CD4-positive, CD25-positive, alpha-beta regulatory T cell (primary cell): ENCODE data around the gene CMIP. TPM values are rescaled to one million over a fixed set of nuclear protein-coding genes. Genes with fewer than 3 reads are reported as not detected.

Experiments used
- ATAC-seq, 2 donors: fragments of 150-1000 bp; cut with Tn5 transposase; one replicate each; pipeline ENCODE4 v1.10.0; 2021; ENCODE audit warnings: low read depth in 2 of 2, moderate number of reproducible peaks in 2 of 2, moderate library complexity in 1 of 2
- DNase-seq, 3 donors: peaks; one replicate each; pipeline versions ENCODE4 v3.0.0 to v3.0.0-alpha.2; 2012 to 2022; ENCODE audit warnings: mixed read lengths in 1 of 3
- H3K27ac ChIP-seq: one replicate; pipeline ENCODE4 v1.7.0; 2013; ENCODE audit warnings: mild to moderate bottlenecking, low read length; ENCODE audit not compliant: insufficient read depth, poor library complexity, severe bottlenecking
- H3K27me3 ChIP-seq: one replicate; pipeline ENCODE4 v1.7.0; 2013; ENCODE audit warnings: low read length; ENCODE audit not compliant: control insufficient read depth, insufficient read depth
- H3K36me3 ChIP-seq: one replicate; pipeline ENCODE4 v1.7.0; 2013; ENCODE audit warnings: mild to moderate bottlenecking, low read length, moderate library complexity; ENCODE audit not compliant: control insufficient read depth, insufficient read depth
- H3K4me1 ChIP-seq: 2 replicates; pipeline ENCODE4 v1.7.0; 2013; ENCODE audit warnings: mild to moderate bottlenecking, low read length; ENCODE audit not compliant: insufficient read depth, control insufficient read depth, poor library complexity, severe bottlenecking
- H3K4me3 ChIP-seq: one replicate; pipeline ENCODE4 v1.7.0; 2013; ENCODE audit warnings: low read depth, mild to moderate bottlenecking, low read length, moderate library complexity
- H3K9me3 ChIP-seq, 2 experiments: 1 replicate in 1 of 2; 2 replicates in 1 of 2; pipeline ENCODE4 v1.7.0; 2013; ENCODE audit warnings: low read length in 2 of 2, mild to moderate bottlenecking in 1 of 2, moderate library complexity in 1 of 2; ENCODE audit not compliant: control insufficient read depth in 2 of 2
- H3K27ac Mint-ChIP-seq, 3 donors: one replicate each; pipeline ENCODE4 v1.8.0; 2020 to 2022; ENCODE audit warnings: mild to moderate bottlenecking in 3 of 3, mixed read lengths in 3 of 3, moderate library complexity in 2 of 3
- H3K27me3 Mint-ChIP-seq: one replicate; pipeline ENCODE4 v1.8.0; 2022; ENCODE audit warnings: mild to moderate bottlenecking, mixed read lengths
- H3K36me3 Mint-ChIP-seq: one replicate; pipeline ENCODE4 v1.8.0; 2020; ENCODE audit warnings: mixed read lengths
- H3K4me1 Mint-ChIP-seq, 4 donors: one replicate each; pipeline ENCODE4 v1.8.0; 2020 to 2022; ENCODE audit warnings: mixed read lengths in 4 of 4, mild to moderate bottlenecking in 1 of 4
- H3K4me3 Mint-ChIP-seq, 4 donors: one replicate each; pipeline ENCODE4 v1.8.0; 2020 to 2022; ENCODE audit warnings: mild to moderate bottlenecking in 4 of 4, mixed read lengths in 4 of 4, moderate library complexity in 3 of 4
- H3K9me3 Mint-ChIP-seq, 7 donors: one replicate each; pipeline ENCODE4 v1.8.0; 2020 to 2022; ENCODE audit warnings: mixed read lengths in 7 of 7, mild to moderate bottlenecking in 3 of 7, moderate library complexity in 2 of 7
- polyA plus RNA-seq, 4 donors: library from polyadenylated mRNA; unstranded; fragments of 300-500 nt; fragmentation: Illumina TruSeq; gene quantifications; one replicate each; pipeline ENCODE4 v1.2.3, GENCODE V29; 2021
- total RNA-seq: library from RNA; stranded (reverse); gene quantifications from one replicate; pipeline ENCODE4 v1.2.3, GENCODE V29; 2022

Gene CMIP
- total and polyA plus RNA-seq, 5 donors from 2014 or later: 0.21 to 49.7 (median 0.94) TPM

GRCh38 chr16:81642943-81643342 is 198.3 kb downstream of the CMIP start:
- DNase-seq (no peak), ATAC-seq (no peak)
- Histone ChIP-seq H3K4me3 (no peak overlapping the region), H3K4me1 (no peaks in the 10 kb centered on the region), H3K27me3 (no peaks in the 10 kb centered on the region), H3K9me3 (no peaks in the 10 kb centered on the region), H3K27ac (no peak overlapping the region), H3K36me3 (peaks cover 3% of the 10 kb centered on the region)
- Mint-ChIP-seq H3K27ac (no peak overlapping the region), H3K36me3 (peaks cover 6% of the 10 kb centered on the region), H3K9me3 (no peaks in the 10 kb centered on the region), H3K27me3 (no peaks in the 10 kb centered on the region), H3K4me3 (no peak overlapping the region), H3K4me1 (peaks cover 0 to 12% (median 3%) of the 10 kb centered on the region in 4 donors)

DNA sequence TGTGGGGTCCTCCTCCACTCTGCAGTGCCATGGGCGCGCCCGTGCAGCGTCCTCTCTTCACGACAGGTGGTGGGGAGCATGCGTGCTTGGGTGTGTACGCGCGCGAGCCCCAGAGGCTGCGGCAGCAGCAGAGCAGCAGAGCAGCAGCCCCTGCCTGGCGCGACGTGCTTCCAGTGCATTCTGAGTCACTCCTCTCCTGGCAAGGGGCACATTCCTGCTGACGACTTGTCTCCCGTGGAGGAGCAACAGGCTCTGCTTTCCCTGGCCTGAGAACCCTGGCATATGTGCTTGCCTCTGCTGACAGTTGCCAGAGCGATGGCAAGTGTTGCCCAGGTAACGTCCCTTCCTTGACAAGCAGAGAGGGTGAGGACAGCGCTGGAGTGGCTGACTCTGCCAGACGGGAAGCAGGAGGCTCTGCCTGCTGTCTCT is 200.7 kb downstream of the CMIP start:
- no peaks in the 10 kb centered on the region for H3K9me3 ChIP-seq
- no peaks in the 10 kb centered on the region for H3K27me3 ChIP-seq
- H3K27ac ChIP-seq: no peak overlapping the region
- peaks cover 3% of the 10 kb centered on the region for H3K36me3 ChIP-seq
- DNase-seq (no peak), ATAC-seq (no peak)
- H3K9me3 Mint-ChIP-seq: no peaks in the 10 kb centered on the region
- no peaks in the 10 kb centered on the region for H3K4me1 ChIP-seq
- peaks cover 9% of the 10 kb centered on the region for H3K36me3 Mint-ChIP-seq
- H3K27ac Mint-ChIP-seq: no peak overlapping the region
- H3K27me3 Mint-ChIP-seq: no peaks in the 10 kb centered on the region
- H3K4me3 ChIP-seq: no peak overlapping the region
- H3K4me1 Mint-ChIP-seq: peaks cover 0 to 22% (median 7%) of the 10 kb centered on the region in 4 donors
- no peak overlapping the region for H3K4me3 Mint-ChIP-seq

GRCh38 chr16:81645925-81646324 is 201.3 kb downstream of the CMIP start:
- Histone ChIP-seq H3K27me3 (no peaks in the 10 kb centered on the region), H3K4me1 (no peaks in the 10 kb centered on the region), H3K36me3 (peaks cover 3% of the 10 kb centered on the region), H3K9me3 (no peaks in the 10 kb centered on the region), H3K4me3 (no peak overlapping the region), H3K27ac (no peak overlapping the region)
- ATAC-seq (no peak), DNase-seq (no peak)
- Mint-ChIP-seq H3K4me1 (peaks cover 0 to 24% (median 7%) of the 10 kb centered on the region in 4 donors), H3K36me3 (peaks cover 9% of the 10 kb centered on the region), H3K27me3 (no peaks in the 10 kb centered on the region), H3K4me3 (no peak overlapping the region), H3K9me3 (no peaks in the 10 kb centered on the region), H3K27ac (peak overlapping the region in 1 of 3 donors; percentile 78)

DNA sequence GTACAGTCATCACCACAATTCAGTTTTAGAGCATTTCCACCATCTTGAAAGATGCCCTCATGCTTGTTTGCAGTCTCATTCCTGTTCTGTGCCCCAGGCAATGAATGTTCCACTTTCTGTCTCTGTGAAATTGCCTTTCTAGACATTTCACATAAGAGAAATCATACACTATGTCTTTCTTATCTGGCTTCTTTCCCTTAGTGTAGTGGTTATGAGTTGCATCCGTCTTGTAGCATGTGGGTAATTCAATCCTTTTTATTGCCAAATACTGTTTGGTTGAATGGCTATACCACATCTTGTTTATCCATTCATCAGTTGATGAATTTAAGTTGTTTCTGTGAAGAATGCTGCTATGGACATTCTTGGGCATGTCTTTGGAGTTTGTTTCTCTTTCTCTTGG is 202.0 kb downstream of the CMIP start:
- no peak overlapping the region for H3K27ac Mint-ChIP-seq
- H3K36me3 Mint-ChIP-seq: peaks cover 9% of the 10 kb centered on the region

DNA sequence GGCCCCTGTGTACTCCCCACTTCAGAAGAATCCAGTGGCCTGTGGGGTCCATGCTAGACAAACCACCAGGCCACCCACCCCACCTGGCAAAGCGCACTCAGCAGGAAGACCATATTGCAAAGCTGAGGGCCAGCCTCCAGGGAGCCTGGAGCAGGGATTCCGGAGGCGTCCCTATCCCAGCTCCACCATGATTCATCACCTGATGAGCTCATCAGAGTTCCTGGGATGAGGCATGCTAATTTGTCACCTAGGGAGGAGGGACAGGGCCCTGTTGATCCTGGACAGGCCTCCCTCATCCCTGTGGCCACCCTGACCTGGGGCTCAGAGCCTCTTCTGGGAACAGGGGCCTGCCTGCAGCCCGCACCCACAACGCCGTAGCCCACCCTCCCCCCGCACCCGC is 202.9 kb downstream of the CMIP start:
- Histone ChIP-seq H3K9me3 (no peaks in the 10 kb centered on the region), H3K27ac (no peak overlapping the region), H3K36me3 (peaks cover 10% of the 10 kb centered on the region), H3K4me1 (no peaks in the 10 kb centered on the region), H3K27me3 (no peaks in the 10 kb centered on the region), H3K4me3 (no peak overlapping the region)
- ATAC-seq (no peak), DNase-seq (no peak)
- H3K27ac Mint-ChIP-seq: peak overlapping the region in 1 of 3 donors; percentile 43
- no peaks in the 10 kb centered on the region for H3K27me3 Mint-ChIP-seq
- peaks cover 0 to 24% (median 7%) of the 10 kb centered on the region in 4 donors for H3K4me1 Mint-ChIP-seq
- no peaks in the 10 kb centered on the region for H3K9me3 Mint-ChIP-seq
- H3K36me3 Mint-ChIP-seq: peaks cover 16% of the 10 kb centered on the region
- no peak overlapping the region for H3K4me3 Mint-ChIP-seq

More for the DNA sequence above, 202.0 kb downstream of the CMIP start:
- H3K4me1 Mint-ChIP-seq: peaks cover 0 to 24% (median 7%) of the 10 kb centered on the region in 4 donors
- Histone ChIP-seq H3K9me3 (no peaks in the 10 kb centered on the region), H3K4me3 (no peak overlapping the region), H3K36me3 (peaks cover 3% of the 10 kb centered on the region), H3K4me1 (no peaks in the 10 kb centered on the region), H3K27me3 (no peaks in the 10 kb centered on the region), H3K27ac (no peak overlapping the region)
- no peaks in the 10 kb centered on the region for H3K27me3 Mint-ChIP-seq
- DNase-seq: no peak
- ATAC-seq: no peak
- no peaks in the 10 kb centered on the region for H3K9me3 Mint-ChIP-seq
- no peak overlapping the region for H3K4me3 Mint-ChIP-seq

DNA sequence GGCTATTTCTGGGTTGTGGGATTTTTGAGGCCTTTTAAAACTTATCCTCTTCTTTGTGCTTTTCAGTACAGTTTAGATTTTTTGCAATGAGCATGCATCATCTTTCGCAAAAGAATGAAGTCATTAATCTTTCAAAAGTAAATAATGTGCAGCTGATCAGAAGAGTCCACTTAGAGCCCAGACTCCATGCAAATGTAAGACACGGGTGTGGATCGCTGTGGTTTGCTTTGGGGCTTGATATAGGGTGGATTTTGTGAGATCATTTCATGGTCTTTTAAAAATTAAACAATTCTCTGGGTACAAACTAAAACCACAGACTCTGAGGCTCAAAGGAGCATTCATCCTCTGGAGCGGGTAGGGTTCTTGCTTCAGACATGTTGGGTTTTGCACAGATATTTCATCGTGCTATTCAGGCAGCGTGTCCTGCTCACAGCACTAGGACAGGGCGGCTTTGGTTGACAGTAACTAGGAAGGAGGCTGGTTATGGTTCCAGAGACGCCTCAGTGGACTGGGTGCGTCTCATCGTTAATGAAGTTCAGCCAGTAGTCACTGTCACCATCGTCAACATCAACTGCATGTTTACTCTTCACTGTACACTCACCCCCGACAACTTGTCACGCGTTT is 205.1 kb downstream of the CMIP start:
- Histone ChIP-seq H3K36me3 (peaks cover 21% of the 10 kb centered on the region), H3K4me3 (no peak overlapping the region), H3K4me1 (no peaks in the 10 kb centered on the region), H3K27ac (no peak overlapping the region), H3K27me3 (no peaks in the 10 kb centered on the region), H3K9me3 (no peaks in the 10 kb centered on the region)
- H3K36me3 Mint-ChIP-seq: peaks cover 18% of the 10 kb centered on the region
- DNase-seq: no peak
- peaks cover 0 to 16% (median 6%) of the 10 kb centered on the region in 4 donors for H3K4me1 Mint-ChIP-seq
- H3K27me3 Mint-ChIP-seq: no peaks in the 10 kb centered on the region
- peak overlapping the region in 2 of 3 donors; percentile 41 to 43 for H3K27ac Mint-ChIP-seq
- no peaks in the 10 kb centered on the region for H3K9me3 Mint-ChIP-seq
- H3K4me3 Mint-ChIP-seq: no peak overlapping the region
- no peak for ATAC-seq

- Histone ChIP-seq H3K4me1 (no peaks in the 10 kb centered on the region), H3K27ac (no peak overlapping the region), H3K36me3 (peaks cover 26% of the 10 kb centered on the region), H3K4me3 (no peak overlapping the region), H3K27me3 (no peaks in the 10 kb centered on the region), H3K9me3 (no peaks in the 10 kb centered on the region)
- no peaks in the 10 kb centered on the region for H3K9me3 Mint-ChIP-seq
- no peaks in the 10 kb centered on the region for H3K27me3 Mint-ChIP-seq
- peak overlapping the region in 2 of 3 donors; percentile 41 to 43 for H3K27ac Mint-ChIP-seq
- H3K36me3 Mint-ChIP-seq: peaks cover 23% of the 10 kb centered on the region
- DNase-seq (no peak), ATAC-seq (no peak)
- no peak overlapping the region for H3K4me3 Mint-ChIP-seq
- H3K4me1 Mint-ChIP-seq: peaks cover 0 to 17% (median 6%) of the 10 kb centered on the region in 4 donors
Measured at GRCh38 chr16:81650281-81650680, 205.7 kb downstream of the CMIP start.

DNA sequence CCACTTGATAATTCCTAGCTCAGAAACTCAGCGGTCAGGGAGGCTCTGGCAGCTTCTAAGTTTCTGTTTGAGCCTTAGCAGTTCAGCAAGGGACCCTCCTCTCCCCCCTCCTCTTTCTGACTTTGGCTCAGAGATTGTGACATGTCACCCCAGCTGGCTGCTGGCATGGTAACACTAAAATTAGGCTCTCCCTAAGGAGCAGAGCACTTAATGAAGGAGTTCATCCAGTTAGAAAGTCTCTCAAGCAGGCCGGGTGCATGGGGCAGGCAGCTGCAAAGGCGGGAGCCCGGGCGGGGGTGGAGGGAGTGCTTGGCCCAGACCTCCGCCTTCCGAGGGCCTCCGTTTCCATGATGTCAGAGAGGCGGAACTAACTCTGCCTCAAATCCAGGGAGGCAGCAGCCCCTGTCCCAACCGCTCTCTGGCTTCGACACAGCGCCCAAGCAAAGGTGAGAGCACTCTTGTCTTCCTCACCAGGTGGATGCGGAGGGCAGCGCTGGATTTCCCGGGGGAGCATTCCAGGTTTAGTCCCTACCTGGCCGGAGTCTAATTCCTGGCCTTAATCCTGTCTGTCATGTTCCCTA is 206.5 kb downstream of the CMIP start:
- Histone ChIP-seq H3K27me3 (no peaks in the 10 kb centered on the region), H3K27ac (no peak overlapping the region)
- no peak overlapping the region for H3K27ac Mint-ChIP-seq

More for the DNA sequence above, 206.5 kb downstream of the CMIP start:
- Histone ChIP-seq H3K4me3 (no peak overlapping the region), H3K4me1 (no peaks in the 10 kb centered on the region), H3K36me3 (peaks cover 28% of the 10 kb centered on the region), H3K9me3 (no peaks in the 10 kb centered on the region)
- Mint-ChIP-seq H3K9me3 (no peaks in the 10 kb centered on the region), H3K27me3 (no peaks in the 10 kb centered on the region), H3K4me3 (no peak overlapping the region), H3K36me3 (peaks cover 30% of the 10 kb centered on the region), H3K4me1 (peaks cover 0 to 17% (median 6%) of the 10 kb centered on the region in 4 donors)
- no peak for ATAC-seq
- DNase-seq: no peak
